GM18909 (cell line): Measurements from ENCODE around the gene EN2.
A peak's percentile ranks its signal among the peaks of the same experiment; 100 is the strongest.

Experiments used
- ATAC-seq: cut with Tn5 transposase; IDR thresholded peaks from one replicate; pipeline ENCODE4 v1.9.1; 2021; ENCODE audit warnings: mild to moderate bottlenecking; ENCODE audit not compliant: unreplicated experiment, poor library complexity

Gene EN2

GRCh38 chr7:155461631-155462030, 3.7 kb downstream of the EN2 start:
- no peak for ATAC-seq

- ATAC-seq: no peak
These were observed 4.3 kb downstream of the EN2 start for GRCh38 chr7:155462163-155462735.

DNA sequence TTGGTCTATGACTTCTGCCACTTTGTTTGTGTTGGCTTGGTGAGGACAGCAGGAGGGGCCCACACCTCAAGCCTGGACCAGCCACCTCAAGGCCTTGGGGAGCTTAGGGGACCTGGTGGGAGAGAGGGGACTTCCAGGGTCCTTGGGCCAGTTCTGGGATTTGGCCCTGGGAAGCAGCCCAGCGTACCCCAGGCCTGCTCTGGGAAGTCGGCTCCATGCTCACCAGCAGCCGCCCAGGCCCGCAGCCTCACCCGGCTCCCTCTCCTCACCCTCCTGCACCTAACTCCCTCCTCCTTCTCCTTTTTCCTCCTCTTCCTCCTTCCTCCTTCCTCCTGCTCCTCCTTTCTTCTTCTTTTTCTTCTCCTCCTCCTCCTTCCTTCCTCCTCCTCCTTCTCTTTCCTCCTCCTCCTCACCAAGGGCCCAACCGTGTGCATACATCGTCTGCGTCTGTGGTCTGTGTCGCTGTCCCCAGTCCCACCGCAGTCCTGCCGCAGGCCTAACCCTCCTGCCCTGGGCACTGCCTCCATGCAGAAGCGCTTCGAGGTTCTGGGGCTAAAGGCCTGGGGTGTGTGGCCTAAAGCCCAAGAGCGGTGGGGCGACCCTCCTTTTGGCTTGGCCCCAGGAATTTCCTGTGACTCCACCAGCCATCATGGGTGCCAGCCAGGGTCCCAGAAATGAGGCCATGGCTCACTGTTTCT, 5.3 kb downstream of the EN2 start:
- no peak for ATAC-seq

GRCh38 chr7:155464183-155464582, 6.3 kb downstream of the EN2 start:
- ATAC-seq: no peak

DNA sequence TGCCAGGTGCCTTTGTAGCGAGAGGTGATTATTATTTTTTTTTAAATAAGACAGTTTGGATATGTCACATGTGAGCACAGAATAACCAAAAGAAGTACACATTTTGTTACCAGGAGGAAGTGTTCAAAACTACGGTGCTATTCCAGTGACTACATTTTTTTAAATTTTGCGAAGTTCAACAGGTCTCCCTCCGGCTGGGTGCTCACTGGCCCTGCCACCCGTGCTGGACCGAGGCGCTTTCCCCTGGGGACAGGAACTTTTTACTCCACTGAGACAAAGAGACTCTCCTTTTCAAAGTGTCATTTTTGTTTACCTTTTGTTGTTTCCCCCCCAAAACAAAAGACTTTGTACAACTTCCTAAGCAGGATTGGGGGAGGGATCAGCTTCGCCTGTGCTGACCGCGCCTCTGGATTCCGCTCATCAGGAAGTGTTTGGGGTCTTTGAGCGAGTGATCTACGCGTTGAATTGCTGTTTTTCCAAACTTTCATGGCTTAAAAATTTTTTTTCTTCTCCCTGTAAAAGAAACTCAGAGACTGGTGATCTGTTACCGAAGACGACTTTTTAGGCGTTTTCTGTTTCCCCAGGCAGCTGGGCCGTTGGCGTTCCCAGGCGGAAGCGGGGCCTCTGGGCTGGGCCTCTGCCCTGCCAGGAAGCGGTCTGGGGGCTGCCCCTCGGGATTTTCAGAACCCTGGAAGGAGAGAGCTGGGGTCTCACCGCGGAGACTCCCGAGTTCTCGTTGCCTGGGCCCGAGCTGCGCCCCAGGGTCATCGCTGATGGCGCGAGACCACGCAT, 7.2 kb downstream of the EN2 start:
- no peak for ATAC-seq

GRCh38 chr7:155465761-155466141, 7.8 kb downstream of the EN2 start:
- no peak for ATAC-seq

GRCh38 chr7:155466142-155466813, 8.3 kb downstream of the EN2 start:
- ATAC-seq: no peak

DNA sequence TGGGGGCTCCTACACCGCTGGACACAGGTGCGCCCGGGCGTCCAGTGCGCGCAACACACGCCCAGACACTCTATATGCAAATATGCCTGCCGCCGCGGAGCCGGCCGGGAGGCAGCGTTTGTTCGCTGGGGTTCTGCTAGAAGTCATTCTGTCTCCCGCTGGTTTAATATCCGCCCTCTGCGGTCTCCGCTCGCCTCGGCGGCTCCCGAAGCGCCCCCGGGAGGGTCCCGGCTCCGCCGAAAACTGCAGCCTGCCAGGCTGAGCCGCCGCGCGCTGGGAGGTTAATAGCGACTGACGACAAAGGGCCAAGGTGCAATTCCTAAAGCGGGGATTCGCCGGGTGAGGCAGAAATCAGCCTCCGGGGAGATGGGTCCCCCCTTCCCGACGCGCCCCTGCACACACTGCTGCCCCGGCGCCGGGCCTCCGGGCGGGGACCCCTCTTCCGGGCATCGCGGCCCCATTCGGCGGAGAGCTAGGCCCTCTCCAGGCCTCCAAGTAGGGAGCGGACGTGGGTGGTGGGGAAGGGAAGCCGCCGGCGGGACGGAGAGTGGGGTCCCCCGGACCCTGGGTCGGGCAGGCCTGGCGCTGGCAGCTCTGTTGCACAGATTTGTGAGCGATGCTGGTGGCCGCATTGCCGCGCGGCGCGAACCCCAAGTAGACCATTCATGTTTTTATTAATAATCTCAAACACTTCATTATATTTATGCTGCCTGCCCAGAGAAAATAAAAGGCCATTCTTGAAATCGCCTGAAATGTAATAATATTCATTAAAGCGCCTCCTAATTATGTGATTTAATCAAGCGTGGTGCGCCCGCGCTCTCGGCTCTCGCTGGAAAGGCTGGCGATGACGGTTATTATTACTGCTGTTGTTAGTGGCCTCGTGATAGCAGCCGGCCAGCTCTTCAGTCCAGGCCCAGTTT, 9.1 kb downstream of the EN2 start:
- ATAC-seq: peak; percentile 57

DNA sequence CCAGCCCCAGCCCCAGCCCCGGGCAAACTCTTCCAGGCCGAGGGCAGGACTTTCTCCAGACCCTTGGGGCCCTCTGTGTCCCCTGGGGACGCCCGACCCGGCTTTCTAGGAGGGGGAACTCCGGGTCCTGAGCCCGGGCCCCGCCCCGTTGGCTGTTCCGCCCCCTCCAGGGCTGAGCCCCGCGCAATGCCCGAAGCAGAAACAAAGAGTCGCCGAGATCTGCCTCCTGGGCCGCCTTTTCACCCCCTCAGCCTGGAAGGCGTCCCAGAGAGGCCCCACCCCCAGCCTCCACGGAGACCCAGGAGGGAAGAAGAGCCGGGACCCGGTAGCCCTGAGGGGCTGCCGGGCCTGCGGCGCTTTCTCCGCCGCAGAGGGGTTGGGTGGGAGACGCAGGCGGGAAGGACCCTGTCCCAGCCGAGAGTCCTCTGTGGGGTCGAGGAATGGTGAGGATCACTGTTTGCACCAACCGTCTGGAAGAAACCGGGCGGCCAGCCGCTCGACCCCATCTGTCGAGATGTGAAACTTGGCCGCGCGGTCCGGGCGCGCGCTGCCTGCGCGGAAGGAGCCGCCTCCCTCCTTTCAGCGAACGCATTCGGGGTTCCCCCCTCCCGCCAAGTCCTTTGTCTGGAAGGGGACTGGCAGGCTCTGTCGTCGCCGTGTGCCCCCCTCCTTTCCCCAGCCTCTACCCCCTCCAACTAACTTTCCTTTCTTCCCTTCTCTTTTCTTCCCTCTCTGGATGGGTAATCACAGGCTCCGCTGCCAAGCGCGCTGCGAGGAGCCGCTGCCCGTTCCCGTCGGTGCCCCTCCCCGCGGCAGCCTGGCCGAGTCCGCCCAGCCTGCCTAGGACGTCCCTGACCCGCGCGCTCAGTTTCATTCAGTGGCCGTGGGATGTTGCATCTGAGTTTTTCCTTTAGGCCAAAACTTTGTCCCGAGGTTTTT, 10.2 kb downstream of the EN2 start:
- ATAC-seq: no peak

DNA sequence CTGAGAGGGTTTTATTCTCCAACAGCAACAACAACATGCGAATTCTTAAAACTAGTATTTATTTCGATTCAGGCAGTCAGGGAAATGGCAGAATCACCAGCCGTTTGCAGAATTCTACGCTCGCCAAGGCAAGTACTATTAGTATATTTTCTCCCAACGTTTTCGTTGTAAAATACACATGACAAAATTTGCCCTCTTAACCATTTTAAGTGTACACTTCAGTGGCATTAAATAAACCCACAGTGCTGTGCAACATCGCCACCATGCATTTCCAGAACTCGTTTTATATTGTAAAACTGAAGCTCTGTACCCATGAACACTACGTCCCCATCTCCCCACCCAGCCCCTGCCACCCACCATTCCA, 10.8 kb downstream of the EN2 start:
- no peak for ATAC-seq

GRCh38 chr7:155469311-155470185, 11.6 kb downstream of the EN2 start:
- ATAC-seq: no peak

- no peak for ATAC-seq
These were observed 12.2 kb downstream of the EN2 start for GRCh38 chr7:155470186-155470487.

DNA sequence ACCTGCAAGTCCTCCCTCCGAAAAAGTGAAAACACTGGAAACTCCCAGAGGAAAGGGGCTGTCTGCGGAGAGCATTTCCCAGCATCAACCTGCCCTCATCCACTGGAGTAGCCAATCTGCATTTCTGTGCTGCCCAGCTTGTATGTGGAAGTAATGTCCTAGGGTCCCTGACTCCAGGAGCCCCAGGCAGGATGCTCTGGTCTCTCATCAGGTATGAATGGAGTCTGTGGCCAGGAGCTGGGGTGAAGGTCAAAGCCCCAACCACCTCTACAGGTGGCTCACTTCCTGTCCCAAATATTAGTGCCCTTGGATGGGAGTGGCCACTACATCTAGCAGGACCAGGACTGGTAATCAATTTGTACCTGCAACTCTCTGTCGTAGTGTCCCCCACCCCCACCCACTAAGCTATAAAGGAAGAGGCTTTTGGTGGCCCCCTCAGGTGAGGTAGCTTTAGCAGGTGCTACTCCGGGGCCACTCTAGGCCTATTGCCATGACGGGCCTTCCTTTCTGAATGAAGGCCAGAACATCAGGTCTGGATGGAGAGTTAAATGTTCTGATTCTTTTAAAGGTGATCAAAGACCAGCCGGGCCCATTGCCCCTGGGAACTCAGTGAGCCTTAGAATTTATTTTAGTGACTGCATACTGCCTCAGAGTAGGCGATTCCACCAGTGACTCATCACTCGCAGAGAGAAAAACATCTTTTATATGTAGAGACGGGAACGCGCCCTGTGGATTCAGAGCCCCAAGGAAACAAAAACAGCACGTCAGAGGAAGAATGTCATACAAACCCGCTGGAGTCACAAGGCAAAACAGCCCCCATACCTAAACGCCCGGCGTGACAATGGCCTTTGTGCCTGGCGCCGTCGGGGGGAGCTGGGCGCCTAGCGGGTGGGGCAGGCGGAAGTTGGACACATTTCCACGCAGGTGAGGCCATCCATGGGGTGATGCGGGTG, 13.0 kb downstream of the EN2 start:
- no peak for ATAC-seq

DNA sequence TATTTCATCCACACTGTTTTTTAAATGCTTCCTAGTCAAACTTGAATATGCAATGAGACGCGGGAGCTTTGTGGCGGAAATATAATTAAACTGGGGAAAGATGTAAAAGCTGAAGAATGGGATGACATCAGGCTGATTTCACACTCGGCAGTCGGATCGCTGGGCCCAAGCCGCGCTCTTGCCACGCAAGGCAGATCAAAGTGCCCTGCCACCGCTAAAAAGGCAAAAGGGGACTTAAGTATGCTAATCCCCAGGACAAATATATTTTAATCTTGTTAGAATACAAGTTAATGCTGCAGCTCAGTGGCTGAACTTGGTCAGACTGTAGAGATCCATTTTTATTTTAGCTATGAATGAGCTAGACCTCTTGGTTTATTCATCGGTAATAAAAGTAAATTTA, 13.8 kb downstream of the EN2 start:
- no peak for ATAC-seq

DNA sequence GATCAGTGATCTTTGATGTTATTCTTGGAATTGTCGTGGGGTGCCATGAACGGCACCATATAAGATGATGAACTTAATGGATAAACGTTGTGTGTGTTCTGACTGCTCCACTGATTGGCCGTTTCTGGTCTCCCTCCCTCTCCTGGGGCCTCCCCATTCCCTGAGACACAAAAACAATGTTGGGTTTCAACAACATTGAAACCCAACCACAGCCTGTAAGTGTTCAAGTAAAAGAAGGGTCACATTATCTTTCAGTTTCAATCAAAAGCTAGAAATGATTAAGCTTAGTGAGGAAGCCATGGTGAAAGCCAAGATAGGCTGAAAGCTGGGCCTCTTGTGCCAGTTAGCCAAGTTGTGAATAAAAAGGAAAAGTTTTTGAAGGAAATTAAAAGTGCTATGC, 19.5 kb downstream of the EN2 start:
- peak; percentile 95 for ATAC-seq

GRCh38 chr7:155481764-155482163, 23.8 kb downstream of the EN2 start:
- no peak for ATAC-seq

GRCh38 chr7:155482511-155483183, 24.7 kb downstream of the EN2 start:
- ATAC-seq: no peak
